Umbilical cord (tissue), 2 donors: Measurements from ENCODE around the gene SLC16A8. TPM values are rescaled to one million over a fixed set of nuclear protein-coding genes. Genes with fewer than 3 reads are reported as not detected.
A peak's percentile ranks its signal among the peaks of the same experiment; 100 is the strongest.

ENCODE experiments used
- DNase-seq: peaks from one replicate; pipeline ENCODE4 v3.0.0-alpha.2; 2015; ENCODE audit warnings: low spot score
- total RNA-seq: library from RNA; depleted of rRNA; stranded (reverse); fragments of >200 nt; gene quantifications from one replicate; pipeline ENCODE4 v1.2.3, GENCODE V29; 2014; ENCODE audit warnings: low replicate concordance; ENCODE audit not compliant: insufficient read depth

The SLC16A8 gene
- total RNA-seq, 1 donor from 2014 or later: not detected

DNA sequence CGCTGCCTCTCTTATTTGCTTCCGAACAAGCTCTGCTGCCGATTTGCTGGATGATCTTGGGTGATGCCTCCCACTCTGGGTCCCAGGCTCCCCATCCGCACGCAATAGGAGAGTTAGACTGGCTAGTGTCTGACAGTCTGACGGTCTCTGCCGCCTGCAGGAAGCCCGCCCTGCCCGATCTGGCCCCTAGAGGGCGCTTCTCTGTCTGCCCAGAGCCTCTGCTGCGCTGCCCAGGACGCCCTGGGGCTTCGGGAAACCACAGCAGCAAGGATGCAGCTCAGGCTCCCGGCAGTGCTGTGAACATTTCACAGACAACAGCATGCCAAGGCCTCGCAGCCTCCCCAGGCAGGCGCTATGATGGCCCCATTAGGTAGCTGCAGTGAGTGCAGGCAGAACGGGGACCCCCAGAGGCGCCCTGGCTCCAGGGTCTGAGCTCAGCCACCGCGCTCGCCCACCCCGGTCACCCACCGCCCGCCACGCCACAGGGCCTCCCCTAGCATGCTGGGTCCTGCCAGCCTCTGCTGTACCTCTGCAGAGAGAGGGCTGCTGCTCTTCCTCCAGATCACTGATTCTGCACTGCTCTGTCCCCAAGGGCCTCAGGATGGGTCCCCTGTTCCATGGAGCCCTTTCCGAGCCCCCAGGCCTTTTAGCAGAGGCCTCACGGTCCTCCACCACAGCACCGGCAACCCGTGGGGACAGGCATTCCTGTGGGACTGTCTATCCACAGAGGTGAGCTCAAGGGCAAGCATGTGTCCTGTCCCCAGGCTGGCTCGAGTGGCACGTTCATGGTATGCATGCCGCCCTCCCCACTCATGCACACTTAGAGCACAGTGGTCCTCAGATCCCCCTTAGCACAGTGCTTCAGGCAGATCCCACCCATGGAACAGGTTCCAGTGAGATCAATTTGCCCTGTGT is 30.8 kb upstream of the SLC16A8 start:
- DNase-seq: peak; percentile 86

- no peak for DNase-seq
These were observed 28.4 kb upstream of the SLC16A8 start for GRCh38 chr22:38112381-38112780.

DNA sequence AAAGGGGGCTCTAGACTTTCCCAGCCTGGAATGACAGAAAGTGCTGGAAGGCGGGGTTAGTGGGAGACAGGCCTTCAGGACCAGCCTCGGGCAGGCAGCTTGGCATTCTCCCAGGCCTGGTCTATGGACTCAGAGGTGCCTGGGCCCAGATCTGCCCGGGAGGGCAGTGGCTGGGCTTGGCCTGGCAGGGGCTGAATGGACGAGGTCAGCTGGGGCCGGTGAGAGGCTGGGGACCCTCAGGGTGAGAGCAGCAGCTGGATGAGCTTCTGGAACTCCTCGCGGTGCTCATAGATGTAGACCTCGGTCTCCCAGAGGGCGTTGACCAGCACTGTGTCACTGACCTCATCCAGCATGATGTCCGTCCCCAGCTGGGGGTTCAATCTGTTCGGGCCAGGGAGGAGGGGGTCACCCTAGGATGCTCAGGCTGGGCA is 28.0 kb upstream of the SLC16A8 start:
- DNase-seq: no peak

DNA sequence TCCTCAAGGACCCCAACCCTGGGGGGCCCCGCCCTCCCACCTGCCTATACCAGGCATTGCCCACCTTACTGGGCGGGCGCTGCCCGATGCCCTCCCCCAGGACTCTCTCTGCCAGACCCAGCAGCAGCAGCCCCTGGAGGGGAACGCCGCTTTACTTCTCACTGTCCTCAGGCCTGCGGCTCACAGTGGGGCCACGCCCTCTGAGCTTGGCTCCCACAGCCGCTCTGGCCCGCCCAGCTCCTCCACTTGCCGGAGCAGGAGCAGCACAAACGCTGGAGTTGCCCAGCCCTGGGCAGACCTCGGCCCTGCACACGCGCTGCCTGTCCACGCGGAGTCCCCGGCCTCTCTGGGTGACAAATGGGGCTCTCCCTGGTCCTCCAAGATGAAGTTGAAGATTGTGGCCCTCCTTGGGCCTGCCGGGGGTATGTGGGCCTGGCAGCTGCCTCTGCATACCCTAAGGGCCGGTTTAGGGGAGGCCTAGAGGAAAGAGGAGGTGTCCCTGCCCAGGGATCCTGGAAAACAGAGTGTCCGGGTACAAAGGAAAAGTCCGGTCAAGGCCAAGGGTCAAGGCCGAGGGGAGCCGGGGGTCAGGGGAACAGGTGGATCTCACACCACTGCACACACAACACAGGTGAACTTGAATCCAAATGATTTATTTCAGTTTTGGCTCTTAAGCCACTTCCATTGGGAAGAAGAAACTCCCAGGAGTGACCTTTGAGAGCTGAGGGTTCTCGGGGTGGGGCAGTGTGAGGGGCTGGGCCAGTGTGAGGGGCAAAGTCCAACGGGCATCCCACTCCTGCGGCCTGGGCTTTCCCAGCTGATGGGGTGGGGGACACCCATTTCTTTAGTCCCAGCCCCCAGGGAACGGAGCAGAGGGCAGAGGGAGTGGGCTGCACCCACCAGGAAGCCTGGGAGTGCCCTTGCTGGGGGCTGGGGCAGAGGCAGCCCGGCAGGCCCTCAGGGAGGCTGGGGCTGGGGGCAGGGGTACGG is 27.2 kb upstream of the SLC16A8 start:
- no peak for DNase-seq

DNA sequence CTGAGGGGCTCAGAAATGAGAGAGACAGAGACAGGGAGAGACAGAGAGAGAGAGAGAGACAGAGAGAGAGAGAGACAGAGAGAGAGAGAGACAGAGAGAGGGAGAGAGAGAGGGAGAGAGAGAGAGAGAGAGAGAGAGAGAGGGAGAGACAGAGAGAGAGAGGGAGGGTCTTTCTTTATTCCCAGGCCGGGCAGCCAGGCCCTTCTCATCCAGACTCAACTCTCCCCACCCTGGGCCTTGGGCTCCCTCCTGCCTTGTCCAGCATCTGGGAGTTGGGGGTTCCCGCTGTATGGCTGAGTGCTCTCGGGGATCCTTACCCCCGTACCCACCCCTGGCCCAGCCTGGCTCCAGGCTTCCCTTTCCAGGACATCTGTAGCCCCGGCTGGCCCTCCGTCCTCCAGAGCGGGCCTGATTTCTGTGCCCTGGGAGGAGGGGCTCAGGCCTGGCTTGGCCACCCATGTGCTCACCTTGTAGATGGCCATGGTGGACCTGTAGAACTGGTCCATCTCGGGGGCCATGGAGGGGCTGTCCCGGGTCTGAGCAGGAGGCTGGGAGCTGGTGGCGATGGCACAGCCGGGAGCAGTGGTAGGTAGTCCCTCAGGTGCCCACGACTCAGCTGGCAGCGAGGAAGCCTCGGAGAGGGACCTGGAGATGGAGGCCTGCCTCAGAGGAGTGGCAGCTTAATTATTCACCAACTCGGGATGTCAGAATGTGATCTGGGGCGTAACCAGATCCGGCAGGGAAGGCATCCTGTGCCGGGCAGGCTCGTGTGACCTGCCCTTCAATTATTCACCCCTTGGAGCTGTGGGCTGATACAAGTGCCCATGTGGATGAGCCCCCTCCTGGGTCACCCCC is 26.3 kb upstream of the SLC16A8 start, which contains the start of gene BAIAP2L2:
BAIAP2L2 (minus strand) TSS at position 677 of the 855 bp plus-strand sequence; CDS start at position 518, 159 bp downstream.
- DNase-seq: no peak

GRCh38 chr22:38109371-38110001 is 25.5 kb upstream of the SLC16A8 start:
- DNase-seq: no peak

GRCh38 chr22:38108561-38109319 is 24.8 kb upstream of the SLC16A8 start:
- DNase-seq: no peak

DNA sequence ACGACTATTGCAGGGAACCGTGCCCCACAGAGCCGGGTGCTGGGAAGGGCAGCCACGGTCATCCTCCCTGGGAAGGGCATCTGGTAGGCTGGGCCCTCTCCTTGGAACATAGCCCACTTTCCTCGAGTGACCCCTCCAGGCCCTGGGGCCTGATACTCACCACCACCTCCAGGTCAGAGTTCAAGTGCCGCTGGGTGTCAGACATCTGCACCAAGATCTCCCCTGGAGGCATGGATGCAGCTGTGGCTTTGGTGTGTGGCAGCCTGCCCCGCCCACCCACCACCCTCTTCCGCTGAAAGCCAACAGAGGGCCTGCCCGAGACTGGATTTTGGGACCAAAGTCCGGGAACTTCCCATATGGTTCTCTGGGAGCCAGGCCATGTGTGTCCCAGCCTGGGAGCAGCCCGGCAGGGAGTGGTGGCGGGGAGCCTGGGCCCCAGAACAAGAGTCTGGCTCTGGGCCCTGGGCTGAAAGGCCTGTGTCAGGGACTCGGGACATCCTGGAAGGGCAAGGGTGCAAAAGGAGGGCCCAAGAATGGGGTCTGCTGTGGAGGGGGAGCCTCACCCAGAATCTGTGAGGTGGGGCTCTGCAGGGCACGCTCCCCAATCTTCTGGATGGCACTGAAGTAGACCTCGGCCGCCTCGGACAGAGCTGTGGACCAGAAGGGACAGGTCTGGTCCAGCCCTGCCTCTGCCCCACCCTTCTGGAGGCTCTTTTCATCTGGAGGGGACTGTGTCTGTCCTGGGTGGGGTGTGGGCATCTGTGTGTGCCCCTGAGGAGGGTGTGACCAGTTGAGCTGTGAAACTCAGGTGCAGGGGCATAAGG is 23.9 kb upstream of the SLC16A8 start:
- DNase-seq: no peak

GRCh38 chr22:38106814-38107578 is 23.0 kb upstream of the SLC16A8 start:
- DNase-seq: no peak

- DNase-seq: no peak
These were observed 20.1 kb upstream of the SLC16A8 start for GRCh38 chr22:38104084-38104483.

DNA sequence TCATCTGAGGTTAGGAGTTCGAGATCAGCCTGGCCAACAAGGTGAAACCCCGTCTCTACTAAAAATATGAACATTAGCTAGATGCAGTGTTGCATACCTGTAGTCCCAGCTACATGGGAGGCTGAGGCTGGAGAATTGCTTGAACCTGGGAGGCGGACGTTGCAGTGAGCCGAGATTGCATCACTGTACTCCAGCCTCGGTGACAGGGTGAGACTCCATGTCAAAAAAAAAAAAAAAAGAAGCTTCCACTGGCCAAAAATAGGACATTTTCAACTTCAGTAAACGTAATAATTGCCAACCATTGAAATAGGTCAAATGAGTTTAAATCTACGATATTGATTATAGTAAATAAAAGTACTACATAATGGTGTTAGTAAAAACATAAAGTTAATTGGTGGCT is 19.7 kb upstream of the SLC16A8 start:
- no peak for DNase-seq

DNA sequence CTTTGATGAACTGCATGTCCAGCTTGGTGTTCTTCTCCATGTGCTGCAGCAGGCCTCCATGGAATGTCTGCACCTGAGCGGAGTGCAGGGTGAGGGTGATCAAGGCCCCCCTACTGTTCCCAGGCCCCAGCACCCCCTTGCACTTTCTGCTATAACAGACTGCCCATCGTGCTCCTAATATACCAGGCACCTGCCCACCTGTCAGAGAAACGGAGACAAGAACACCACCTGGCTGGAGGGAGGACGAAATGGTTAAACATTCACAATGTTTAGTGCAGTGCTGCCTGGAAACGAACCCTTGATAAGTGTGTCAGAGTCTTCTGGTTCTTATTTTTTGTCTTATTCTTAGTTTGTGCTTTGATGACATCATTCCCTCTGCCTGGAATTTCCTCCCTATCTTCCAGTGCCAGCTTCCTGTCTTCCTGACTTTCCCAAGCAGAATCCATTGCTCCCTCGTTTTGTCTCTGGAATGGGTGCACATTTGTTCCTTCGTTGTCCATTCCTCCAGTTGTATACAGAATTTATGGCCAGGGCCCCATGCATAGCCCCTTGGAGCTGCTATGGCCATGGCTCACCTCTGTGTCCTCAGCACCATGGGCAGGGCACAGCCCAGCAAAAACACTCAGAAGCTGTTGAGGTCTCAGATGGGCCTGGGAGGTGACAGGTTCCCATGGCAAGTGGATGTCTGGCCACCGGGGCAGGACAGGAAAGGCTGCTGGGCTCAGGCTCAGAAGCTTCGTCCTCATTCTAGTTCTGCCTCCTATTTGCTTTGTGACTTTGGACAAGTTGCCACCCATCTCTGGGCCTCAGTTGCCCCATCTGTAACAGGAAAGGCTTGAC is 14.6 kb upstream of the SLC16A8 start:
- peak; percentile 69 for DNase-seq

DNA sequence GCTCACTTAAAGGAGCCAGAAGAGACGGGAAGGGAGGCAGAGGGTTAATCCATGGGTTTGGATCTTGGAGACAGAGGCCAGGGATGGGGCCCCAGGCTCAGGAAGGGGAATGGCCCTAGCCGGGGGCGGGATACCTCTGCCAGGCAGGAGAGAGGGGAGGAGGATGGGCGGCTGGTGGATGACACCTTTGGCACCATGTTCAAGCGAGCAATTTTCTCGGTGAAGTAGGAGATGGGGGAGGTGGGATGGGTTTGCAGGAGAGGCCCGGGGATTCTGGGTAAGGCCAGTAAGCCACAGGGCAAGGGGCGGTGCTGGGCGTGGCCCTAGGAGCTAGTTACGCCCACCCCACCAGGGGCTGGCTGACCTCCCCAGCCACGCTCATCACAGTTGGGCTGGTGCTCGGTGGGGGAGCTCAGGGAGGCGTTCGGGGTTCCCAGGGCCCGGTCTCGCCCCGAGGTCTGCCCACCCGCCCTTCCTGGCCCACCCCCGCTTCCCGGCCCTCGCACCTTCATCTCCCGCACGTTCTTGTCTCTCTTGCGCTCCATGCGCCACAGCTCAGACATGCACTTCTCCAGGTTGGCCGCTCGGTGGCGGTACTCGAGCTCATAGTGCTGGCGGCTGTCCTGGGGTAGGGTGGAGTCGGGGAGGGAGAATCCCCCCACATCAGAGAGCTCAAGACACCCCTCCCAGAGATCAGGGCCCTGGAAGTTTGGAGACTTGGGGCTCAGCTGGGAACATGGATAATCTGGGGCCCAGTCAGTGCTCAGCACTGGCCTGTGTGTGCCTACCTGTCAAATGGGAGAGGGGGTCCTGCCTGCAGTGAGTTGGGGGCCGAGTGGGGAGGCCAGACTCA is 13.8 kb upstream of the SLC16A8 start:
- DNase-seq: peak; percentile 37

- no peak for DNase-seq
These were observed 13.1 kb upstream of the SLC16A8 start for GRCh38 chr22:38097058-38097457.

DNA sequence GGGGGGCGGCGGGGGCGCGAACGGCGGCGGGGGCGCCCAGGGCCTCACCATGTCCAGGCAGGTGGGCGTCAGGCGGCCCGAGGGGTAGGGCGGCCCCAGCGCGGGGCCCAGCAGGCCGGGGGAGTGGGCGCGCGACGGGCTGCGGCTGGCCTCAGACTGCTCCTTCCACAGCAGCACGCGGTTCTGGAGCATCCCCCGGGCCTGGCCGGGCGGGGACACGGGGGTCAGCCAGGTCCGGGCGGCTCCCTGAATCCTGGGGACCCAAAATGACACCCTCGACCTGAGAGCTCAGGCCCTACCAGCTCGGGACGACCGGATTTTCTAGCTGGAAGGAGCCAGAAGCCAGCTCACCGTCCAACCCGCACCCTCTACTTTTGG is 5.5 kb upstream of the SLC16A8 start:
- DNase-seq: no peak
